ENCODE measurements around the gene CCDC57.
"Not testable (repeated sequence)": the region's sequence is repeated elsewhere in the genome, so short reads cannot be mapped to it uniquely, and the experiment has no call there.

Gene CCDC57

GRCh38 chr17:82175201-82175600 is 37.4 kb downstream of the CCDC57 start:
- no peak for DNase-seq

GRCh38 chr17:82174042-82174857 is 38.4 kb downstream of the CCDC57 start:
- not testable (repeated sequence) for DNase-seq

- no peak for DNase-seq
These were observed 39.1 kb downstream of the CCDC57 start for GRCh38 chr17:82173351-82174041.

GRCh38 chr17:82172486-82173160 is 40.0 kb downstream of the CCDC57 start:
- no peak for DNase-seq

- no peak for DNase-seq
These were observed 40.8 kb downstream of the CCDC57 start for GRCh38 chr17:82171750-82172375.

- peak in 1 of 2 donors; percentile 4 for DNase-seq
These were observed 42.2 kb downstream of the CCDC57 start for GRCh38 chr17:82170412-82170961.

- DNase-seq, result no peak
These were observed 44.1 kb downstream of the CCDC57 start for GRCh38 chr17:82168568-82168967.

GRCh38 chr17:82167028-82167427 is 45.6 kb downstream of the CCDC57 start:
- no peak for DNase-seq

- DNase-seq, result no peak
These were observed 47.8 kb downstream of the CCDC57 start for GRCh38 chr17:82164853-82165252.

- no peak for DNase-seq
These were observed 51.4 kb downstream of the CCDC57 start for GRCh38 chr17:82161216-82161615.

GRCh38 chr17:82160075-82160474 is 52.6 kb downstream of the CCDC57 start:
- DNase-seq, result no peak

- no peak for DNase-seq
These were observed 53.8 kb downstream of the CCDC57 start for GRCh38 chr17:82158825-82159224.

GRCh38 chr17:82157046-82158035 is 55.3 kb downstream of the CCDC57 start:
- DNase-seq, result no peak

- DNase-seq, result no peak
These were observed 56.2 kb downstream of the CCDC57 start for GRCh38 chr17:82156284-82156925.

GRCh38 chr17:82155606-82156005 is 57.0 kb downstream of the CCDC57 start:
- no peak for DNase-seq

GRCh38 chr17:82154881-82155331 is 57.7 kb downstream of the CCDC57 start:
- DNase-seq, result no peak

GRCh38 chr17:82153745-82154375 is 58.8 kb downstream of the CCDC57 start:
- DNase-seq, result peak; percentile 13 to 72

- DNase-seq, result no peak
These were observed 59.3 kb downstream of the CCDC57 start for GRCh38 chr17:82153295-82153691.

- no peak for DNase-seq
These were observed 59.9 kb downstream of the CCDC57 start for GRCh38 chr17:82152556-82153294.

GRCh38 chr17:82152114-82152513 is 60.5 kb downstream of the CCDC57 start:
- DNase-seq, result no peak

Measured in hippocampal formation (tissue), 2 donors.